HG03521 (cell line): ENCODE results near the gene NUPR1.
"Not testable (repeated sequence)": the region's sequence is repeated elsewhere in the genome, so short reads cannot be mapped to it uniquely, and the experiment has no call there.

Source experiments
- ATAC-seq: cut with Tn5 transposase; IDR thresholded peaks from one replicate; pipeline ENCODE4 v1.9.1; 2021; ENCODE audit warnings: mild to moderate bottlenecking, moderate library complexity; ENCODE audit not compliant: unreplicated experiment

The NUPR1 gene

DNA sequence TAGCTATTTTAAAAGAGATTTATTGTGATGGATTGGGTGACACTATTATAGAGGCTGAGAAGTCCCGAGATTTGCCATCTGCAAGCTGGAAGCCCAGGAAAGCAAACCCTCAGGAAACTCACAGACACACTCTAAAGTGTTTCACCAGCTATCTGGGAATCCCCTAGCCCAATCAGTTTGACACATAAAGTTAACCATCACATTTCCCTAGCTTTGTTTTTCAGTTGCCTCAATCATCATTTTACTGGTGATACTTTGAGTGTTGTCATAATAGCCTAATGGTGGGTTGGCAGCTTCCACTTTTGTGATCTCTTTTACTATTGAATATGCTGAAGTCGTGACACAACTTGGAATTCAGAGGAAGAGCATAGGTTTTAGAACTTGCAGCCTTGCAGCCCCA lies 16.8 kb upstream of the NUPR1 start:
- no peak for ATAC-seq

DNA sequence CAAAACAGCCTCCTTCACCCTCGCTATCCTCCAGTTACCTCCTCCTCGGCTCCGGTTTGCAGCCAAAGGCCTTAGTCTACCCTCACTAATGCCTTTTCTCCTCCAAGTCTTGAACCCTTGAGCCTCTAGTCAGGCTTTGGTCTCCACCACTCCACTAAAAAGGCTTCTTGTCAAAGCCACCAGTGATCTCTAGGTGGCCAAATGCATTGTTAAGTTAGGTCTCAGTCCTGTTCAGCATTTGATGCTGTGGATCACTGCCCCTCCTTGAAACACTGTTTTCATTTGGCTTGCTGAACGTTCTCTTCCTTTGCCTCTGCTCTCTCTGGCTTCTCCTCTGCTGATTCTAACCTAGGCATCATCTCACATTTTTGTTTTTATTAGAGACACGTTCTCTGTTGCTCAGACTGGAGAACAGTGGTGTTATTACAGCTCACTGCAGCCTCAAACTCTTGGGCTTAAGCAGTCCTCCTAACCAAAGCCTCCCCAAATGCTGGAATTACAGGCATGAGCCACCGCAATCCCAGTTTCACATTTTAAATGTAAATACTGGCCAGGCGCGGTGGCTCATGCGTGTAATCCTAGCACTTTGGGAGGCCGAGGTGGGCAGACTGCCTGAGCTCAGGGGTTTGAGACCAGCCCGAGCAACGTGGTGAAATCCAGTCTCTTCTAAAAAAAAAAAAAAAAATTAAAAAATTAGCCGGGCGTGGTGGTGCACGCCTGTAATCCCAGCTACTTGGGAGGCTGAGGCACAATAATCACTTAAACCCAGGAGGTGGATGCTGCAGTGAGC lies 16.1 kb upstream of the NUPR1 start:
- no peak for ATAC-seq

DNA sequence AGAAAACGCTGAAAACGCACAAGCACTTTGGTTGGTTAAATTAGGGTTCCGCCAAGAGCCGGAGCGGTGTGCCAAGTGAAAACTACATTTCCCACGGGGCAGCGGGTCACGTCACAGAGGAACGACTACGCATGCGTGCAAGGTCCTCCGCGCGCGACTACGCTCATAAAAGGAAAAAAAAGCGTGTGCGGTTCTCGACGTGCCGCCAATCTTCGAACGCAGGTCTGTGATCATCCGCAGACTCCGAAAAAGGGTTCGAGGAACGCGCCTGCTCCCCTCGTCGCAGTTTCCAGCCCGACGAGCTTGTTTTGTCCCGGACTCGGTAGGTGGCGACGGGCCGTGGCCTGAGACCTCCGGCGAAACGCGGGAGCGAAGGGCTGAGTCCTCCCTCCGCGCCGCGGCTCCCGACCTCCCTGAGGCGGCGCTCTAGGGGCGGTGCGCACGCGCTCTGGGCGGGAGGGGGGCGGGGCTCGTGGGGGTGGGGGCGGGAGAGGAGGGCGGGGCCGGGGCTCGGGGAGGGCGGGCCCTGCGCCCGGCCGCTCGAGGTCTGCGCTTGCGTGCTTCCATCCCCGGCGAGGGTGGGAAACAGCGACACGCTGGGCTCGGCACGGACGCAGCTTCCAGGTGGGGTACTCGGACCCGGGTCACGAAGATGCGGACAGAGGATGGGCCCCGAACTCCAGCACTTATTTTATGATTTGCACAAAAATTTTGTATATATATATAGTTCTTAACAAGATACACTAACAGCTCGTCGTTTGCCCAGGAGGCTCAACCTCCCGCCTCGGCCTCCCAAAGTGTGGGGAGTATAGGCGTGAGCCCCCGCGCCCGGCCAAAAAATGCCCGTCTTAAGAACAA lies 15.2 kb upstream of the NUPR1 start, which contains the start of gene SGF29:
SGF29 (plus strand) TSS at position 145 of the 858 bp plus-strand sequence. CDS start 27,150 bp downstream, outside the sequence.
- peak; percentile 89 for ATAC-seq

DNA sequence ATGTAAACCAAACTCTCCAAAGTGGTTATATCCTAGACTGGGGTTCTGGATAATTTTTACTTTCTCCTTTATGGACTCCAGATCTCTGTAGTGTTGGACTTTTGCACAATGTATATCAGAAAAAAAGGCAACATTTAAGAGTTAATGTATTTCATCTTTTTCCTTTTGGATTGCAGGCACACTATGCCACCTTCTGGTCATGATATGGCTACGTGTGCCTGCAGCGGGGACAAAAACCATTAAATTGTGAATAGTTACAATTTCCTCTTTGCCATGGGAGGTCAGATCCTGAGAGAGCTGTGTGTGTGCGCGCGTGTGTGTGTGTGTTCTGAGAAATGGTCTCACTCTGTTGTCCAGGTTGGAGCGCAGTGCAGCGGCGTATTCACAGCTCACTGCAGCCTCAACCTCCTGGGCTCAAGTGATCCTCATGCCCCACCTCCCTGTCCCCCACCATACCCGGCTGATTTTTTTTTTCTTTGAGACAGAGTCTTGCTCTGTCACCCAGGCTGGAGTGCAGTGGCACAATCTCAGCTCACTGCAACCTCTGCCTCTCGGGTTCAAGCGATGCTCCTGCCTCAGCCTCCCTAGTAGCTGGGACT lies 10.6 kb upstream of the NUPR1 start:
- ATAC-seq: no peak

DNA sequence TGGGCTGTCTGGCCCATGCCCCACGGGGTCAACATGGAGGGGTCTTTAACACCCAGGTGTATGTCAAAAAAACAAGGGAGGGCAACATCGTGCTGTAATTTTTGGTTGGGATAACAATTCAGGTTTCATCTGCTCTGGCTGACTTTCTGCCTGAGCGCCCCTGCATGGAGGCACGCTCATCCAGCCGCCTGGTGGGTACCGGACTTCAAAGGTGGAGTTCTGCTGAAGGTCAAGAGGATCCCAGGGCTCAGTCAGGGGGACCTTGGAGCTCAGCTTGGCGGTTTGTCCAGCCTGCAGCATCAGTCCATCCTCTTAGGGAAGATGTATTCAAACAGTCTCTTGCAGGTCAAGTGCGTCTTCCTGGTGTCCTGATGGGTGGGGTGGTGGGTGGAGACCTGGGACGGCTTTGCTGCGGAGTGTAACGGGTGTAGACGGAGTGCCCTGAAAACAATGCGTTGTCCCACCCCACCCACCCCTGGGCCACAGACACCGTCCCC lies 9.6 kb upstream of the NUPR1 start:
- no peak for ATAC-seq

DNA sequence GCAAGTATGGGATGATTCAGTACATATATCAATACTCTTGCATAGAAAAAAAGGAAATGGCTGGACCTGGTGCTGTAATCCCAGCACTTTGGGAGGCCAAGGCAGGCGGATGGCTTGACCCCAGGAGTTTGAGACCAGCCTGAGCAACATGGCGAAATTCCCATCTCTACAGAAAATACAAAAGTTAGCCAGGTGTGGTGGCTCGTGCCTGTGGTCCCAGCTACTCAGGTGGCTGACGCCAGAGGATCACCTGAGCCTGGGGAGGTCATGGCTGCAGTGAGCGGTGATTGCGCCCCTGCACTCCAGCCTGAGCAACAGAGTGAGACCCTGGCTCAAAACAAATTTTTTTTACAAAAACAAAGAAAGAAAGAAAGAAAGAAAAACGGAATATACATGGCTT lies 7.9 kb upstream of the NUPR1 start:
- no peak for ATAC-seq

DNA sequence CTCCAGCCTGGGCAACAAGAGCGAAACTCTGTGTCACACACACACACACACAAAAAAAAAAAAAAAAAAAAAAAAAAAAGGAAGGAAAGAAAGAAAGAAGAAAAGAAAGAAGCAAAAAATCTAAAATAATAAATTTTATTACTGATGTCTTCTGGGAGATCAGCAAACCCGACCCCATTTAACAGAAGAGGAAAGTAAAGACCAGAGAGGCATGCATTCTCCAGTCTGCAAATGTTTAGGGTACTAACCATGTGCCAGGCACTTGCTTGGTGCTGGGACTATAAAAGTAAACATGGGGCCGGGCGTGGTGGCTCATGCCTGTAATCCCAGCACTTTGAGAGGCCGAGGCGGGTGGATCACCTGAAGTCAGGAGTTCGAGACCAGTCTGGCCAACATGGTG lies 7.2 kb upstream of the NUPR1 start:
- ATAC-seq: not testable (repeated sequence)

DNA sequence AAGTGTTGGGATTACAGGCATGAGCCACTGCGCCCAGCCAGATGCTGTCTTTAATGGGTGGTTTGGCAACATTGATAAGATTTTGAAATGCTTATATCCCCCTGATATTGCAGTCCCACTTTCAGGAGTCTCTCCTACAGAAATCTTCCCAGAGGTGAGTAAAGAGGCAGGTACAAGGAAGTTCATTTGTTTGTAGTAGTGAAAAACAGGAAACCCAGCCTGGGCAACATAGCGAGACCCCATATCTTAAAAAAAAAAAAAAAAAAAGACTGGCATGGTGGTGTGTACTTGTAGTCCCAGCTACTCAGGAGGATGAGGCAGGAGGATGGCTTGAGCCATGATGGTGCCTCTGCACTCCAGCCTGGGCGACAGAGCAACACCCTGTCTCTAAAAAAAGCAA lies 6.2 kb upstream of the NUPR1 start:
- ATAC-seq: no peak

DNA sequence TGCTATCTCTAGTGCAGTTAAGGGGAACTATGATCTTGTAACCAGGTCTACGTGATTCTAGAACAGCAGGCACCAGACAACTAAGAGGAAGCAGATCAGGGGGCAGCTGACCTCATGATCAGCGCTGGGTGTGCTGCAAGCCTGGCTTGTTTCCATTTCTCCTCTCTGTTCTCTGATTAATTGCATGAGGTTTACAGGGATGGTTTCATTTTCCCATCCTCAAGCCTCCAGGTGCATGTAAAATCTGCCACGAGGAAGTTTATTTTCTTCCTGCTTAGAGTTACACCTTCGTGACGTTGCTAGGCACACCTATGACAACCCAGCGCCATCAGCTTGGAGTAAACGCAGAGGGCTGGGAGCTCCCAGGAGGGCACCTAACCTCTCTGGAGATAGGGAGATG lies 4.3 kb upstream of the NUPR1 start:
- ATAC-seq: no peak

DNA sequence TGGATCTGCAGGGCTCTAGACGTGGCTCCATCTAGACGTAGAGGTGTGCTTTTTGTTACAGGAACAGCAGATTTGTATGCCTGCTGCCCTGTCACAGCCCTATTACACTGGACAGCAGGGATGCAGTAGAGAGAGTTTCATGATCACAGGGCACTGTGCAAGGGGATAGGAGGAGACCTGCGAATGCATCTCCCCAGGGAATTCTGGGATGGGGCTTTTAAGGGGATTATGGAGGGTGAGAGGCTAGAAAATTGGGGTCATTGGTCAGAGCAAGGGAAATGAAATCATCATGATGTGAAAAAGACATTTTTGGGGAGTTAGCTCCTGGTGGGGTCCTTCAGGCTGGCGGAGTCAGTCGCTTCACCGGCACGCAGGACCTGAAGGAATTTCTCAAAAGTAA lies 3.9 kb upstream of the NUPR1 start:
- no peak for ATAC-seq

DNA sequence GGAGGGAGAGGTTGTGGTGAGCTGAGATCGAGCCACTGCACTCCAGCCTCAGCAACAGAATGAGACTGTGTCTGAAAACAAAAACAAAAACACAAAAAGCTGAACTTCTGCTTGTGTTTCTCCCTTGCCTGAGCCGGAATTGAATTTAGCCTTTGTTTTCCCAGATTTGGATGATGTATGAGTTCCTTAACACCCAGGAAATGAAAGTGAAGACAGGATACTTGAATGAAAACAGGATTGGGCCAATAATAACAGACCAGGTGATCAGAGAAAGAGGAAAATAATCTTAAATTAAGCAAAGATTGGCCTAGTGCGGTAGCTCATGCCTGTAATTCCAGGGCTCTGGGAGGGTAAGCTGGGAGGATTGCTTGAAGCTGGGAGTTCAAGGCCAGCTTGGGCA lies 1.6 kb upstream of the NUPR1 start:
- no peak for ATAC-seq

DNA sequence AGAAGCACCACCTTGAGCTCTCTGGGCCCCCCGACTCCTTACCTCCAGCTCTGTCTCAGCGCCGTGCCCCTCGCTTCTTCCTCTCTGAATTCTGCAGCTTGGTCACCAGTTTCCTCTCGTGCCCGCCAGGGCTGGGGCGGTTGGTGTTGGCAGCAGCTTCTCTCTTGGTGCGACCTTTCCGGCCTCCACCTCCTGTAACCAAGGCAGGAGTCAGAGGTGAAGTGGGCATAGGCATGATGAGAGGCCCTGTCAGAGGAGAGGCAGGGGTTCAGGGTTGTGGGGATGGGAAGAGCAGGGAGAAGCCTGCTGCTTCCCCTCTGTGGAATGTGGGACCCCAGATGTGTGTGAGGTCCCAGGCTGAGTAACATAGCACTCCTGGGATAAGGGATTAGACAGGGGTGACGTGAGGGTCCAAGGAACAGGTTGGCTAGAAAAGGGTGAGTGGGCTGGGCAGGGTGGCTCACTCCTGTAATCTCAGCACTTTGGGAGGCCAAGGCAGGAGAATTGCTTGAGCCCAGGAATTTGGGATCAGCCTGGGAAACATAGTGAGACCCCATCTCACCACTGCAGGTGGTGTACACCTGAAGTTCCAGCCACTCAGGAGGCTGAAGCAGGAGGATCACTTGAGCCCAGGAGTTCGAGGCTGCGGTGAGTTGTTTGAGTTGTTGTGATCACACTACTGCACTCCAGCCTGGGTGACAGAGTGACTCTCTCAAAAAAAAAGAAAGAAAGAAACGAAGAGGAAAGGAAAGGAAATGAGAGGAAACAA lies 626 bp downstream of the NUPR1 start:
- ATAC-seq: no peak

DNA sequence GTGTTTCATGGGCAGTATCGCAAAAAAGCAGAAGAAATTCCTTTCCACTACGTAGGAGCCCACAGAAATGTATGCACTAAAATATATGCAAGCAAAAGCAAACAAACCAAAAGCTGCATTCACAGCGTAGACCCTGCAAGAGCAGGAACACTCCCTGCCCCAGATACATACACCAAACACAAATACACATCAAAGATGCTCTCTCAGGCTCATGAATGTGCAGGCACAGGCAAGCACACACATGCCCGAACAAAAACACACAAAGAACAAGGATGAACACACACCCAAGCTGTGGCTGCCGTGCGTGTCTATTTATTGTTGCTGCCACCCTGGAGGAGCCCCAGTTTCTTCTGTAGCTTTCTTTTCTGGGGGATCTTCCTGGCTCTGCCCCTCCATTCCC lies 1.7 kb downstream of the NUPR1 start:
- ATAC-seq: no peak

DNA sequence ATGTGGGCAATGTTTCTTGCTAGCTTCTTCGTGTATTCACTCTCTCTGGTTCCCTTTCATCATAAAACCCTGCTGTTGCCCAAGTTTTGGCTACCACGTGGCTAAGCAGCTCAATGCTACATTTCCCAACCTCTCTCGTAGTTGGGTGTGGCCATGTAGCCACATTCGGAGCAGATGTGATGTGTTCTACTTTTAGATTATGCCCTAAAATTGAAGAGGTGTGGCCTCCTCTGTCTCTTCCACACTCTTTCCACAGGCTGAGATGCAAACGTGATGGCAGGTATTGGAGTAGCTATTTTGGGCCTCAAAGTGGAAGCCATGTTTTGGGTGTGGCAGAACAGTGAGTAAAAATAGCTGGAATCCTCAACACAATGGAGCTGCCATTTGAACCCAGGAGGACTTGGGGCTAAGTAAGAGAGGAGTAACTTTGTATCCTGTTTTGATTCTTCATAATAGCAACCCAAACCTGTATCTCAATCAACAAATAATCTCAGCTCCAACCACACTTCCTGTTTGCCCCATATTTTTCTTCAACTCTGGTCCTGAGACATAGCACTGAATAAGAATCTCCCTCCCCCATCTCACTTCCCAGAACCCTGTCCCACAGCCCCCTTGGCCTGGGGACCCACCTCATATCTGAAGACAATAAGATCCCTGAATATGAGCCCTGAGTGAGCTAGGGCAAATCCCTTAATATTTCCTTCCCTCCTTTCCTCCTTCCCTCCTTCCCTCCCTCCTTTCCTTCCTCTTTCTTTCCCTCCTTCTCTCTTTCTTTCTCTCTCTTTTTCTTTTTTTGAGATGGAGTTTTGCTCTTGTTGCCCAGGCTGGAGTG lies 4.0 kb downstream of the NUPR1 start:
- ATAC-seq: no peak

DNA sequence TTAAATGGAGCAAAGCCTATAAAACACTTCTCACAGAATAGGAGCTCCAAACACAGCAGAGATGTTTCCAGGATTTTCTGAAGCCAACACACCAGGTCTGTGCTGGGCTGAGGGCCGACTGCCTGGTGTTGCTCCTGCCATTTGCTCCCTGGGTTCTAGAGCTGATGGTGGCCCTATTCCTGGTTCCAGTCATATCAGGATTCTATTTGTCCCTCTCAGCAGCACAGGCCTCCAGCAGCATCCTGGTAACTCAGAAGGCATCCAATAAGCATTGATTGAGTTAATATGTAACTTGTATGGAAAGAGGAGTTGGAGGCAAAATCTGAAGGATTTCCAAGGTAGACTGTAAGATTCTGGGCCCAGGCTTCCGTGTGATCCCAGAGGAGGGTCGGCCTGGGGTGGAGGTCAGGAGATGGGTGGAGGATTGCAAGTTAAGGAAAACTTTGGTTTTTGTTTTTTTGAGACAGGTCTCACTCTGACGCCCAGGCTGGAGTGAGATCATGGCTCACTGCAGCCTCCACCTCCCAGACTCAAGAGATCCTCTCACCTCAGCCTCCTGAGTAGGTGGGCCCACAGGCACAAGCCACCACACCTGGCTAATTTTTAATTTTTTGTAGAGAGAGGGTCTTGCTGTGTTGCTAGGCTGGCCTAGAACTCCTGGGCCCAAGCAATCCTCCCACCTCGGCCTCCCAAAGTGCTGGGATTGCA lies 5.7 kb downstream of the NUPR1 start:
- no peak for ATAC-seq

DNA sequence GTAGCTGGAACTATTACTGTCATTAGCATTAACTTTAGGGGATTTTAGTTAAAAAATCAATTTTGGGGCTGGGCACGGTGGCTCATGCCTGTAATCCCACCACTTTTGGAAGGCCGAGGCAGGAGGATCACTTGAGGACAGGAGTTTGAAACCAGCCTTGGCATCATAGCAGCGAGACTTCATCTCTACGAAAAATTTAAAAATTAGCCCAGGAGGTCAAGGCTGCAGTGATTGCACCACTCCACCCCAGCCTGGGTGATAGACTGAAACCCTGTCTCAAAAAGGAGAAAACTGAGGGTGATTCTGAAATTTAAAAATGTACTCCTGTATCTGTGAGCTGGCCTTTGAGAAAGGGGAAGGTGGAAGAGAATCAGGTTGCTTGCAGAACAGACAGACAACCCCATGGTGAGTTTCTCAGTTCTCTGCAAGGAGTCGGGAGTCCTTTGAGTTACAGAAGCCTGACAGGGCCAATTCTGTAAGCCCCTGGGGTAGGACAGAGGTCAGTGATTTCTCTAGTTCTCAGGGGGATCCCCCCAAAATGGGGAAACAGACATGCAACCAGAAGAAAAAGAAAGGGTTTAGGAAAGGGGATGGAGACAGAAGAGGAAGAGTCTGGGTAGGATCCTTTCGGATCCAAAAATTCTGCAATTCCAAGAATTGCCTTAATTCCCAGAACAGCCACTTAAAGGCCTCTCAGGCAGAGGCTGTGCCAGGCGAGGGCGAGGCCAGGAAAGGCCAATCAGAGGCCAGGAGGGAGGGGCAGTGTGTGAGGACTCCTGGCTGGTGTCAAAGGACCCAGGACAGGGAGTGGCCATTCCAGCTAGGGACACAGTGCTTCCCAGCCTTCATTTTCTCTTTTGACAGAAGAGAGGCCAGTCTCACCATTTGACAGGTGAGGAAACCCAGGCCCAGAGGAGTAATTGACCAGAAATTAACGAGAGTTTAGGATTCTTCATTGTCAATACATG lies 6.7 kb downstream of the NUPR1 start:
- no peak for ATAC-seq

DNA sequence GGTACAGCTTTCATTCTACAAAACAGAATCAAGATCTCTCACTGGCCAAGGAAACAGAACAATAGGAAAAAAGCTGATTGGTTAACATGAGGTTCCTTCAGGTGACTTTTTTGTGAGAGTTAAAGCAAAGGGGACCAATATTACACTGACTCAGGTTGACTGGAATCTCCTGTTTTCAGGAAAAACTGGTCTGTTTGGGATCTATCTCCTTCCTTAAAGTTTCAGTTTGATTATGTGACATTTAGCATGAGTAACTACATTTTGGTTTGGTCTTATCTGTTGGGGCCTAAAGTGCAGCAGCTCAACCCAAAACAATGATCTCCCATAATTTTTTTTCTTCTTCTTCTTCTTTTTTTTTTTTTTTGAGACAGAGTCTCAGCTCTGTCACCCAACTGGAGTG lies 9.7 kb downstream of the NUPR1 start:
- ATAC-seq: no peak

DNA sequence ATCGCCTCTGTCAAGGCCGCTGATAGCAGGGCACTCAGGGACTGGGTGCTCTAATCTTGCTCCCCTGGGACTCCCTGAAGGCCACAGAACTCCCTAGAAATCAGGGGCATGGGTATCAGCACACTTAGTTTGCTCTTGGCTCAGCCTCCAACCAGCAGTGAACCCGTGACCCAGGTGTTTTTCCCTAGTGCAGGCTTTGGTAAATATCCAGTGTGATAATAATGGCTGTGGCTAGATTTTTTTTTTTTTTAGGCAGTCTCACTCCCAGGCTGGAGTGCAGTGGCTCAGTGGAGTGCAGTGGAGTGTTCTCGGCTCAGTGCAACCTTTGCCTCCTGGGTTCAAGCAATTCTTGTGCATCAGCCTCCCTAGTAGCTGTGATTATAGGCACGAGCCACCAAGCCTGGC lies 10.3 kb downstream of the NUPR1 start:
- ATAC-seq: no peak
